CD8-positive, alpha-beta memory T cell (primary cell): ENCODE measurements around the gene CERK. TPM values are rescaled to one million over a fixed set of nuclear protein-coding genes. Genes with fewer than 3 reads are reported as not detected.

Experiments used
- CTCF ChIA-PET: fragments of 350-600 bp; sonication (Branson Sonifier 250); formaldehyde crosslinking; loops from one replicate; lab custom pipeline; 2021; ENCODE audit warnings: antibody characterized with exemption; lab: Charles Lee
- POLR2A ChIA-PET: fragments of 350-600 bp; sonication (Branson Sonifier 250); formaldehyde crosslinking; loops from one replicate; lab custom pipeline; 2021; ENCODE audit warnings: antibody characterized with exemption; lab: Charles Lee
- DNase-seq, 5 donors: peaks; one replicate each; pipeline versions ENCODE4 v3.0.0 to v3.0.0-alpha.2; 2020 to 2022; ENCODE audit warnings: mixed read lengths in 1 of 5
- H3K27ac ChIP-seq: one replicate; pipeline ENCODE4 v1.7.0; 2013; ENCODE audit warnings: low read depth, mild to moderate bottlenecking, low read length, moderate library complexity
- H3K27me3 ChIP-seq: 2 replicates; pipeline ENCODE4 v1.7.0; 2013; ENCODE audit warnings: low read length, mild to moderate bottlenecking; ENCODE audit not compliant: insufficient read depth, poor library complexity, severe bottlenecking
- H3K36me3 ChIP-seq: 2 replicates; pipeline ENCODE4 v1.7.0; 2013; ENCODE audit warnings: mild to moderate bottlenecking, low read length, moderate library complexity; ENCODE audit not compliant: insufficient read depth
- H3K4me1 ChIP-seq: 2 replicates; pipeline ENCODE4 v1.7.0; 2013; ENCODE audit warnings: mild to moderate bottlenecking, low read length, moderate library complexity; ENCODE audit not compliant: insufficient read depth
- H3K4me3 ChIP-seq: 2 replicates; pipeline ENCODE4 v1.7.0; 2013; ENCODE audit warnings: mild to moderate bottlenecking, low read length
- H3K9me3 ChIP-seq: 2 replicates; pipeline ENCODE4 v1.7.0; 2013; ENCODE audit warnings: mild to moderate bottlenecking, low read length
- H3K27ac Mint-ChIP-seq, 8 donors: one replicate each; pipeline ENCODE4 v1.8.0; 2020 to 2021; ENCODE audit warnings: mixed read lengths in 8 of 8, mild to moderate bottlenecking in 6 of 8, inconsistent platforms in 3 of 8, moderate library complexity in 3 of 8
- H3K27me3 Mint-ChIP-seq, 2 donors: one replicate each; pipeline ENCODE4 v1.8.0; 2020 to 2021; ENCODE audit warnings: mixed read lengths in 2 of 2, mild to moderate bottlenecking in 1 of 2, moderate library complexity in 1 of 2
- H3K36me3 Mint-ChIP-seq, 3 donors: one replicate each; pipeline ENCODE4 v1.8.0; 2020 to 2021; ENCODE audit warnings: mixed read lengths in 3 of 3, inconsistent platforms in 1 of 3, mild to moderate bottlenecking in 1 of 3
- H3K4me1 Mint-ChIP-seq, 3 donors: one replicate each; pipeline ENCODE4 v1.8.0; 2020 to 2021; ENCODE audit warnings: mixed read lengths in 3 of 3, inconsistent platforms in 1 of 3, mild to moderate bottlenecking in 1 of 3
- H3K4me3 Mint-ChIP-seq, 7 donors: one replicate each; pipeline ENCODE4 v1.8.0; 2020 to 2021; ENCODE audit warnings: mixed read lengths in 7 of 7, mild to moderate bottlenecking in 6 of 7, moderate library complexity in 4 of 7, inconsistent platforms in 2 of 7
- H3K9me3 Mint-ChIP-seq, 5 donors: one replicate each; pipeline ENCODE4 v1.8.0; 2020 to 2022; ENCODE audit warnings: mixed read lengths in 5 of 5, mild to moderate bottlenecking in 3 of 5, moderate library complexity in 2 of 5, inconsistent platforms in 1 of 5
- polyA plus RNA-seq: library from polyadenylated mRNA; unstranded; fragments of 300-500 nt; fragmentation: Illumina TruSeq; gene quantifications from one replicate; pipeline ENCODE4 v1.2.3, GENCODE V29; 2021
- total RNA-seq, 2 experiments: library from RNA; stranded (reverse); gene quantifications; one replicate each; pipeline ENCODE4 v1.2.3, GENCODE V29; 2021

Gene CERK
- total and polyA plus RNA-seq, 3 experiments from 2014 or later: 64.3 to 108 (median 64.5) TPM

GRCh38 chr22:46686221-46687047 lies 51.6 kb downstream of the CERK start:
- ChIA-PET CTCF (no interaction called here), POLR2A (no interaction called here)
- Histone ChIP-seq H3K9me3 (no peaks in the 10 kb centered on the region), H3K36me3 (peaks cover 32% of the 10 kb centered on the region), H3K27me3 (no peaks in the 10 kb centered on the region), H3K27ac (no peak overlapping the region), H3K4me3 (no peak overlapping the region), H3K4me1 (peaks cover 10% of the 10 kb centered on the region)
- Mint-ChIP-seq H3K36me3 (peaks cover 6 to 65% (median 11%) of the 10 kb centered on the region in 3 donors), H3K9me3 (no peaks in the 10 kb centered on the region), H3K27me3 (no peaks in the 10 kb centered on the region), H3K4me3 (no peak overlapping the region), H3K4me1 (peaks cover 5 to 10% (median 6%) of the 10 kb centered on the region in 3 donors), H3K27ac (peak overlapping the region in 1 of 8 donors; percentile 70)
- DNase-seq: no peak

- DNase-seq: no peak
- H3K27me3 ChIP-seq: no peaks in the 10 kb centered on the region
- H3K36me3 Mint-ChIP-seq: peaks cover 5 to 47% (median 6%) of the 10 kb centered on the region in 3 donors
- H3K9me3 ChIP-seq: no peaks in the 10 kb centered on the region
- peaks cover 17% of the 10 kb centered on the region for H3K36me3 ChIP-seq
- no peak overlapping the region for H3K4me3 ChIP-seq
- H3K27me3 Mint-ChIP-seq: no peaks in the 10 kb centered on the region
- no peak overlapping the region for H3K4me3 Mint-ChIP-seq
- peaks cover 10% of the 10 kb centered on the region for H3K4me1 ChIP-seq
- ChIA-PET POLR2A (no interaction called here), CTCF (no interaction called here)
- no peak overlapping the region for H3K27ac ChIP-seq
- no peaks in the 10 kb centered on the region for H3K9me3 Mint-ChIP-seq
- peaks cover 5 to 10% (median 6%) of the 10 kb centered on the region in 3 donors for H3K4me1 Mint-ChIP-seq
- peak overlapping the region in 6 of 8 donors; percentile 25 to 87 (median 50) for H3K27ac Mint-ChIP-seq
These were observed 53.3 kb downstream of the CERK start for GRCh38 chr22:46684706-46685105.

GRCh38 chr22:46682011-46682731 lies 55.9 kb downstream of the CERK start:
- H3K4me1 ChIP-seq: peaks cover 10% of the 10 kb centered on the region
- no peaks in the 10 kb centered on the region for H3K9me3 Mint-ChIP-seq
- no peaks in the 10 kb centered on the region for H3K27me3 ChIP-seq
- peaks cover 11% of the 10 kb centered on the region for H3K36me3 ChIP-seq
- ChIA-PET CTCF (interaction anchor here (1.0 to 2.0 kb wide), 3 partner anchors 10 to 121 kb away, joined by 3 to 7 read pairs (median 3); no protein-coding TSS in a partner anchor), POLR2A (no interaction called here)
- H3K27ac ChIP-seq: no peak overlapping the region
- no peak overlapping the region for H3K4me3 Mint-ChIP-seq
- H3K27ac Mint-ChIP-seq: peak overlapping the region in 6 of 8 donors; percentile 27 to 81 (median 48)
- no peaks in the 10 kb centered on the region for H3K27me3 Mint-ChIP-seq
- no peak overlapping the region for H3K4me3 ChIP-seq
- H3K4me1 Mint-ChIP-seq: peaks cover 5 to 11% (median 10%) of the 10 kb centered on the region in 3 donors
- peaks cover 0 to 26% (median 4%) of the 10 kb centered on the region in 3 donors for H3K36me3 Mint-ChIP-seq
- no peak for DNase-seq
- H3K9me3 ChIP-seq: no peaks in the 10 kb centered on the region

GRCh38 chr22:46681010-46681409 lies 57.0 kb downstream of the CERK start:
- ChIA-PET CTCF (interaction anchor here (1.0 kb wide), 1 partner anchor 11 kb away, joined by 3 read pairs; no protein-coding TSS in a partner anchor), POLR2A (interaction anchor here (0.7 kb wide), 1 partner anchor 82 kb away, joined by 3 read pairs; no protein-coding TSS in a partner anchor)
- no peak for DNase-seq
- peaks cover 3% of the 10 kb centered on the region for H3K36me3 ChIP-seq
- Mint-ChIP-seq H3K9me3 (no peaks in the 10 kb centered on the region), H3K4me1 (peaks cover 5 to 10% (median 10%) of the 10 kb centered on the region in 3 donors), H3K4me3 (no peak overlapping the region), H3K27ac (peak overlapping the region in 1 of 8 donors; percentile 69), H3K27me3 (no peaks in the 10 kb centered on the region), H3K36me3 (peaks cover 0 to 15% (median 2%) of the 10 kb centered on the region in 3 donors)
- H3K27ac ChIP-seq: no peak overlapping the region
- H3K9me3 ChIP-seq: no peaks in the 10 kb centered on the region
- H3K4me1 ChIP-seq: peaks cover 7% of the 10 kb centered on the region
- H3K4me3 ChIP-seq: no peak overlapping the region
- no peaks in the 10 kb centered on the region for H3K27me3 ChIP-seq

- no peak for DNase-seq
- CTCF ChIA-PET: no interaction called here
These were observed 58.3 kb downstream of the CERK start for GRCh38 chr22:46679706-46680269.

GRCh38 chr22:46678785-46679700 lies 59.0 kb downstream of the CERK start:
- Mint-ChIP-seq H3K9me3 (no peaks in the 10 kb centered on the region), H3K4me3 (no peak overlapping the region), H3K4me1 (peaks cover 9 to 24% (median 12%) of the 10 kb centered on the region in 3 donors), H3K36me3 (peaks cover 0 to 4% (median 0%) of the 10 kb centered on the region in 3 donors), H3K27ac (no peak overlapping the region), H3K27me3 (no peaks in the 10 kb centered on the region)
- Histone ChIP-seq H3K4me1 (peaks cover 10% of the 10 kb centered on the region), H3K27me3 (no peaks in the 10 kb centered on the region), H3K36me3 (no peaks in the 10 kb centered on the region), H3K9me3 (no peaks in the 10 kb centered on the region), H3K4me3 (no peak overlapping the region), H3K27ac (no peak overlapping the region)
- DNase-seq: no peak
- POLR2A ChIA-PET: no interaction called here
- CTCF ChIA-PET: no interaction called here

More at GRCh38 chr22:46679706-46680269, 58.3 kb downstream of the CERK start:
- no peaks in the 10 kb centered on the region for H3K36me3 ChIP-seq
- H3K4me1 ChIP-seq: peaks cover 10% of the 10 kb centered on the region
- Mint-ChIP-seq H3K36me3 (peaks cover 0 to 6% (median 0%) of the 10 kb centered on the region in 3 donors), H3K27ac (no peak overlapping the region), H3K27me3 (no peaks in the 10 kb centered on the region), H3K9me3 (no peaks in the 10 kb centered on the region), H3K4me3 (no peak overlapping the region), H3K4me1 (peaks cover 3 to 17% (median 5%) of the 10 kb centered on the region in 3 donors)
- POLR2A ChIA-PET: no interaction called here
- no peaks in the 10 kb centered on the region for H3K9me3 ChIP-seq
- H3K27me3 ChIP-seq: no peaks in the 10 kb centered on the region
- no peak overlapping the region for H3K27ac ChIP-seq
- no peak overlapping the region for H3K4me3 ChIP-seq

GRCh38 chr22:46678003-46678657 lies 59.9 kb downstream of the CERK start:
- no peak overlapping the region for H3K27ac ChIP-seq
- H3K9me3 ChIP-seq: no peaks in the 10 kb centered on the region
- ChIA-PET POLR2A (no interaction called here), CTCF (interaction anchor here (1.3 kb wide), 1 partner anchor 115 kb away, joined by 3 read pairs; no protein-coding TSS in a partner anchor)
- DNase-seq: no peak
- peaks cover 12 to 32% (median 19%) of the 10 kb centered on the region in 3 donors for H3K4me1 Mint-ChIP-seq
- no peaks in the 10 kb centered on the region for H3K9me3 Mint-ChIP-seq
- H3K4me1 ChIP-seq: peaks cover 20% of the 10 kb centered on the region
- H3K27me3 ChIP-seq: no peaks in the 10 kb centered on the region
- H3K36me3 Mint-ChIP-seq: peaks cover 0 to 2% (median 0%) of the 10 kb centered on the region in 3 donors
- no peak overlapping the region for H3K4me3 Mint-ChIP-seq
- H3K4me3 ChIP-seq: no peak overlapping the region
- no peaks in the 10 kb centered on the region for H3K27me3 Mint-ChIP-seq
- H3K27ac Mint-ChIP-seq: peak overlapping the region in 1 of 8 donors; percentile 24
- H3K36me3 ChIP-seq: no peaks in the 10 kb centered on the region
